GM06990 (cell line): ENCODE measurements around the gene BMPR1B.

ENCODE experiments used
- DNase-seq: peaks from one replicate; pipeline ENCODE4 v3.0.0-alpha.2; 2011; ENCODE audit not compliant: insufficient read length; ENCODE audit errors: extremely low read depth
- H3K27me3 ChIP-seq: replicated peaks from 2 replicates; pipeline ENCODE4 v1.6.0; 2011; ENCODE audit warnings: low read length; ENCODE audit not compliant: control insufficient read depth, insufficient read depth
- H3K36me3 ChIP-seq: 2 replicates; pipeline ENCODE4 v1.5.1; 2011; ENCODE audit warnings: low read length; ENCODE audit not compliant: control insufficient read depth, insufficient read depth
- H3K4me3 ChIP-seq: replicated peaks from 2 replicates; pipeline ENCODE4 v1.5.1; 2011; ENCODE audit warnings: low read depth, mild to moderate bottlenecking, control low read depth, low read length
- CTCF ChIP-seq: IDR thresholded peaks from 2 replicates; pipeline ENCODE4 v1.5.1; 2011; ENCODE audit warnings: low read length, control low read depth, mild to moderate bottlenecking, inconsistent platforms; ENCODE audit not compliant: insufficient read depth, poor library complexity, severe bottlenecking

Gene BMPR1B

GRCh38 chr4:94804650-94805049, 46.9 kb downstream of the BMPR1B start:
- Histone ChIP-seq H3K4me3 (no peak overlapping the region), H3K36me3 (no peaks in the 10 kb centered on the region), H3K27me3 (no peaks in the 10 kb centered on the region)
- no peak for TF ChIP-seq CTCF
- no peak for DNase-seq

GRCh38 chr4:94806376-94806775, 48.6 kb downstream of the BMPR1B start:
- no peaks in the 10 kb centered on the region for H3K36me3 ChIP-seq
- H3K27me3 ChIP-seq, result no peaks in the 10 kb centered on the region
- no peak for DNase-seq

GRCh38 chr4:94811643-94812042, 53.9 kb downstream of the BMPR1B start:
- no peak overlapping the region for H3K4me3 ChIP-seq
- DNase-seq, result no peak
- TF ChIP-seq CTCF, result no peak
- no peaks in the 10 kb centered on the region for H3K36me3 ChIP-seq
- H3K27me3 ChIP-seq, result no peaks in the 10 kb centered on the region

More at GRCh38 chr4:94806376-94806775, 48.6 kb downstream of the BMPR1B start:
- TF ChIP-seq CTCF, result no peak
- no peak overlapping the region for H3K4me3 ChIP-seq

GRCh38 chr4:94813221-94813620, 55.5 kb downstream of the BMPR1B start:
- TF ChIP-seq CTCF, result no peak
- no peaks in the 10 kb centered on the region for H3K36me3 ChIP-seq
- no peak for DNase-seq
- H3K27me3 ChIP-seq, result no peaks in the 10 kb centered on the region
- no peak overlapping the region for H3K4me3 ChIP-seq

- TF ChIP-seq CTCF, result no peak
- no peaks in the 10 kb centered on the region for H3K27me3 ChIP-seq
- H3K4me3 ChIP-seq, result no peak overlapping the region
- no peak for DNase-seq
- H3K36me3 ChIP-seq, result no peaks in the 10 kb centered on the region
Observed at GRCh38 chr4:94814237-94814636, 56.5 kb downstream of the BMPR1B start.

- TF ChIP-seq CTCF, result no peak
- no peak for DNase-seq
Observed at GRCh38 chr4:94819371-94820168, 61.8 kb downstream of the BMPR1B start.

More at GRCh38 chr4:94819371-94820168, 61.8 kb downstream of the BMPR1B start:
- Histone ChIP-seq H3K27me3 (no peaks in the 10 kb centered on the region), H3K36me3 (no peaks in the 10 kb centered on the region), H3K4me3 (no peak overlapping the region)
